HG02759 (cell line): ENCODE measurements around the gene FLOT1.
"Not testable (repeated sequence)": the region's sequence is repeated elsewhere in the genome, so short reads cannot be mapped to it uniquely, and the experiment has no call there.

Experiments used
- ATAC-seq: cut with Tn5 transposase; IDR thresholded peaks from one replicate; pipeline ENCODE4 v1.9.1; 2021; ENCODE audit warnings: mild to moderate bottlenecking, moderate library complexity; ENCODE audit not compliant: unreplicated experiment

Gene FLOT1

GRCh38 chr6:30723843-30724741, 18.4 kb downstream of the FLOT1 start:
- not testable (repeated sequence) for ATAC-seq

GRCh38 chr6:30723159-30723842, 19.2 kb downstream of the FLOT1 start:
- ATAC-seq, result not testable (repeated sequence)

GRCh38 chr6:30722280-30723112, 20.0 kb downstream of the FLOT1 start:
- no peak for ATAC-seq

GRCh38 chr6:30722025-30722279, 20.5 kb downstream of the FLOT1 start:
- ATAC-seq, result not testable (repeated sequence)

- ATAC-seq, result peak; percentile 38
Measured at GRCh38 chr6:30721198-30722024, 21.1 kb downstream of the FLOT1 start.

GRCh38 chr6:30720738-30721197, 21.7 kb downstream of the FLOT1 start:
- ATAC-seq, result no peak

GRCh38 chr6:30719791-30720737, 22.4 kb downstream of the FLOT1 start, which contains the start of gene TUBB:
TUBB (plus strand) TSS chr6:30720352; CDS start chr6:30720507, 155 bp downstream.
- ATAC-seq, result peak; percentile 48

- no peak for ATAC-seq
Measured at GRCh38 chr6:30719356-30719755, 23.1 kb downstream of the FLOT1 start.

- ATAC-seq, result not testable (repeated sequence)
Measured at GRCh38 chr6:30717845-30718720, 24.4 kb downstream of the FLOT1 start.

- peak; percentile 71 for ATAC-seq
Measured at GRCh38 chr6:30717129-30717844, 25.2 kb downstream of the FLOT1 start, which contains the start of gene MDC1. MDC1 (minus strand) TSS chr6:30717281; CDS start chr6:30715175, 2,106 bp downstream.

GRCh38 chr6:30716879-30717128, 25.7 kb downstream of the FLOT1 start:
- ATAC-seq, result no peak

GRCh38 chr6:30714263-30714662, 28.2 kb downstream of the FLOT1 start:
- no peak for ATAC-seq

GRCh38 chr6:30712441-30712945, 30.0 kb downstream of the FLOT1 start:
- ATAC-seq, result no peak

- no peak for ATAC-seq
Measured at GRCh38 chr6:30711758-30712380, 30.6 kb downstream of the FLOT1 start.

GRCh38 chr6:30709101-30709868, 33.2 kb downstream of the FLOT1 start:
- ATAC-seq, result no peak

- ATAC-seq, result no peak
Measured at GRCh38 chr6:30707281-30707850, 35.1 kb downstream of the FLOT1 start.
